Neutrophil (primary cell): ENCODE results near the gene PCP4.
"Not testable (repeated sequence)": the region's sequence is repeated elsewhere in the genome, so short reads cannot be mapped to it uniquely, and the experiment has no call there.

ENCODE experiments used
- H3K27ac ChIP-seq: fragments of 200-600 bp; sonication (generic); 2 replicates; pipeline ENCODE4 v1.5.1; 2016; ENCODE audit warnings: mild to moderate bottlenecking, moderate library complexity
- H3K27me3 ChIP-seq: fragments of 200-600 bp; sonication (generic); 2 replicates; pipeline ENCODE4 v1.6.0; 2016; ENCODE audit warnings: mild to moderate bottlenecking
- H3K36me3 ChIP-seq: fragments of 200-600 bp; sonication (generic); 2 replicates; pipeline ENCODE4 v1.5.1; 2017
- H3K4me1 ChIP-seq, 2 experiments: fragments of 200-600 bp in 1 of 2; sonication (generic) in 1 of 2; 1 replicate in 1 of 2; 2 replicates in 1 of 2; pipeline versions ENCODE4 v1.5.1 to v1.6.1; 2013 to 2016; ENCODE audit warnings: low read depth in 1 of 2, low read length in 1 of 2, mild to moderate bottlenecking in 1 of 2, moderate library complexity in 1 of 2; ENCODE audit not compliant: control insufficient read depth in 1 of 2, insufficient read depth in 1 of 2
- H3K4me3 ChIP-seq, 2 experiments: fragments of 200-600 bp in 1 of 2; sonication (generic) in 1 of 2; 1 replicate in 1 of 2; 2 replicates in 1 of 2; pipeline ENCODE4 v1.5.1; 2013 to 2016; ENCODE audit warnings: low read depth in 1 of 2, low read length in 1 of 2, mild to moderate bottlenecking in 1 of 2, moderate library complexity in 1 of 2
- H3K9me3 ChIP-seq: fragments of 200-600 bp; sonication (generic); 2 replicates; pipeline ENCODE4 v1.5.1; 2016
- TF ChIP-seq, protein P1 (sequence below): fragments of 200-600 bp; sonication (generic); IDR thresholded peaks from 2 replicates; pipeline ENCODE4 v1.5.1; 2016; ENCODE audit warnings: antibody characterized with exemption

PCP4 gene

DNA sequence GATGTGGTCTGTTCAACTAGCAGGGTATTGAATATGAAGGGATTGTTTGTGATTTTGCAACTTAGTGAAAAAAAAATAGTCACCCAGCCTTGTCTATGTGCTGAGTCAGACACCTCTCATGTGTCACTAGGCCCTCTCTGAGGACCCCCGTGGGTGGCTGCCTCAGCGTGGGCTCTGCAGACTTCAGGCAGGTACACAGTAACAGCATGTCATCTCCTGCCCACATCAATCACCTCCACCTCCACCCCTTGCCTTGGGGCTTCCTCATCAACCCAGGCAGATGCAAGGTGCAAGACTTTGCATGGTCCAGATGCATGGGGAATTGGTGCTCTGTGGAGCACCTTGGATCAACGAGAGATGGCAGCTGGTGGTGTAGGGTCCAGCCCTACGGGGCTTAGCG, 23.9 kb downstream of the PCP4 start:
- TF ChIP-seq, protein P1, sequence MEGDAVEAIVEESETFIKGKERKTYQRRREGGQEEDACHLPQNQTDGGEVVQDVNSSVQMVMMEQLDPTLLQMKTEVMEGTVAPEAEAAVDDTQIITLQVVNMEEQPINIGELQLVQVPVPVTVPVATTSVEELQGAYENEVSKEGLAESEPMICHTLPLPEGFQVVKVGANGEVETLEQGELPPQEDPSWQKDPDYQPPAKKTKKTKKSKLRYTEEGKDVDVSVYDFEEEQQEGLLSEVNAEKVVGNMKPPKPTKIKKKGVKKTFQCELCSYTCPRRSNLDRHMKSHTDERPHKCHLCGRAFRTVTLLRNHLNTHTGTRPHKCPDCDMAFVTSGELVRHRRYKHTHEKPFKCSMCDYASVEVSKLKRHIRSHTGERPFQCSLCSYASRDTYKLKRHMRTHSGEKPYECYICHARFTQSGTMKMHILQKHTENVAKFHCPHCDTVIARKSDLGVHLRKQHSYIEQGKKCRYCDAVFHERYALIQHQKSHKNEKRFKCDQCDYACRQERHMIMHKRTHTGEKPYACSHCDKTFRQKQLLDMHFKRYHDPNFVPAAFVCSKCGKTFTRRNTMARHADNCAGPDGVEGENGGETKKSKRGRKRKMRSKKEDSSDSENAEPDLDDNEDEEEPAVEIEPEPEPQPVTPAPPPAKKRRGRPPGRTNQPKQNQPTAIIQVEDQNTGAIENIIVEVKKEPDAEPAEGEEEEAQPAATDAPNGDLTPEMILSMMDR, result no peak
- Histone ChIP-seq H3K4me3 (no peak overlapping the region), H3K4me1 (no peaks in the 10 kb centered on the region), H3K27me3 (no peaks in the 10 kb centered on the region), H3K9me3 (no peaks in the 10 kb centered on the region), H3K27ac (no peak overlapping the region), H3K36me3 (no peaks in the 10 kb centered on the region)

DNA sequence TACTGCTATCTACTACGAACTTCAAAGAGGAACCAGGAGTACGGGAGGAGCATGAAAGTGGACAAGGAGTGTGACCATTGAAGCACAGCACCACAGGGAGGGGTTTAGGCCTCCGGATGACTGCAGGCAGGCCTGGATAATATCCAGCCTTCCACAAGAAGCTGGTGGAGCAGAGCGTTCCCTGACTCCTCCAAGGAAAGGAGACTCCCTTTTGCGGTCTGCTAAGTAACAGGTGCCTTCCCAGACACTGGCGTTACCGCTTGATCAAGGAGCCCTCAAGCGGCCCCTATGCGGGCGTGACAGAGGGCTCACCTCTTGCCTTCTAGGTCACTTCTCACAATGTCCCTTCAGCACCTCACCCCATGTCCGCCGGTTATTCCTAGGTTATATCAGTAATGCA, 24.6 kb downstream of the PCP4 start:
- not testable (repeated sequence) for H3K9me3 ChIP-seq, H3K36me3 ChIP-seq, H3K27ac ChIP-seq, H3K27me3 ChIP-seq, H3K4me3 ChIP-seq, H3K4me1 ChIP-seq

DNA sequence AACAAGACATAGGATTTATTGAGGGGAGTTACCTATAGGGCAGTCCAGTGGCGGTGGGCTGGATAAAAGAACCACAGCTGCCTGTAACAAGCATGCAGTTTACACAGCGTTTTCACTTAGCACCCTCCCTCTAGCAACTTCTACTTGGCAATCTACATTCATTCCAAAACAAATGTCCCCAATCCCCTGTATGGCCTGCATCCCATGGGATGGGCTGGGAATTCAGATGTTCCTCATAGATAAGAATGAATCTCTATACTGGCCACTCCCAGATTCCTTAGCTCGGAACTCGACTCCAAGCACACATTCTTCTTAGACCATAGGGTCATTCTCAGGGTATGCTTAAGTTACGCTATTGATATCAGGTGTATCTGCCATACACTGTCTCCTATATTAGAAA, 33.3 kb downstream of the PCP4 start:
- H3K27ac ChIP-seq, result no peak overlapping the region
- H3K4me1 ChIP-seq, result no peaks in the 10 kb centered on the region
- H3K27me3 ChIP-seq, result no peaks in the 10 kb centered on the region
- H3K9me3 ChIP-seq, result no peaks in the 10 kb centered on the region
- TF ChIP-seq, protein P1, result no peak
- no peaks in the 10 kb centered on the region for H3K36me3 ChIP-seq
- no peak overlapping the region for H3K4me3 ChIP-seq

DNA sequence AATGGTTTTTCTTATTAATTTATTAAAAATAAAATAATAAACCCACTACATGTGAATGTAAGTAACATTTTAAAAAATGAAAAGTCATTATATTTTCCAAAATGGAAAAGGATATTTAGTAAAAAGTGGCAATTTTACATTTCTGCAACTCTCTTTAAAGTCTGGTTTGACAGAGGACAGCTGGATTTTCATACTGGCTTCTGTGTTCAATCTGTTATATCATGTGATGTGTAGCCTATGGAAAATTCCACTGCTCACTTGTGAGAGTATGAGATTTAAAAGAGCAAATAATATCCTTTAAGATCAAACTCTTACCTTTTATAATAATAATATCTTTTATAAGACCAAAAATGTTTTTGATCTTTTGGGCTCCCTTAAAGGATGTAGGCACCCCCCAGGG, 33.7 kb downstream of the PCP4 start:
- Histone ChIP-seq H3K4me3 (no peak overlapping the region), H3K9me3 (no peaks in the 10 kb centered on the region), H3K27ac (no peak overlapping the region), H3K4me1 (no peaks in the 10 kb centered on the region), H3K36me3 (no peaks in the 10 kb centered on the region), H3K27me3 (no peaks in the 10 kb centered on the region)
- TF ChIP-seq, protein P1, result no peak

DNA sequence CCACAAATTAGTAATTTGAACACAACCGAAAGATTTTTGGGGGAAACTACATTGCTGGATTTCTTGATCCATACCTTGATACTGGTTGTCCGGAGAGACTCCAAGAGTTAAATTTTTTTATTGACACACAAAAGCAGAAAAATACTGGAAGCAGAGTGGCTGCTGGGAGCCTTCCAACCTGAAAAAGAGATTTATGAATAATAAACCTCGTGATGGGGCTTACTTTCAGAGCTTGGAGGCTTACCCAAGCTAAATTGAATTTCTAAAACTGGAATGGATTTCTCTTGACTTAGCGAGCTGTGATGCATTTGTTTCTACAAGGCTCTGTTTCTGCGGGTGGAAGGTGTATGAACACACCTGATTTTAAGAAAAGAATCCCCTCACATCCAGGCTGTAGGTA, 35.7 kb downstream of the PCP4 start:
- TF ChIP-seq, protein P1, result no peak
- Histone ChIP-seq H3K36me3 (no peaks in the 10 kb centered on the region), H3K27ac (no peak overlapping the region), H3K4me3 (no peak overlapping the region), H3K27me3 (no peaks in the 10 kb centered on the region), H3K9me3 (no peaks in the 10 kb centered on the region), H3K4me1 (no peaks in the 10 kb centered on the region)

DNA sequence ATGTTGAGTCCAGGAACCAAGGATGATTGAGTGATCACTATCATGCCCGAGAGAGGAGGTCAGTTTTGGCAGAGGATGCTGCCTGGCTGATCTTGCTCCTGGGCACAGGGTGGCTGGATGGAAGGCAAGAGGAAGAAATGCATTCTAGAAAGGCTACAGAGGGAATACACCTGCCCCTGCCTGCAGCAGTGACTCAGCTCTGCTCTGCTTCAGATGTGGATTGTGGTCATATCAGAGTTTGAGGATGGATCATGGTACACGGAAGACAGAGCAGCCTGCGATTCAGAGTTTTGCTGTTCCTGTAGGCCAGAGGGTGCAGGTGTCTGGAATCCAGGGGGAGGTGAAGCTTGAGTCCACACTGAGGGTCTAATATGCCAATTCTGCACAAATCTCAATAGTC, 37.2 kb downstream of the PCP4 start:
- no peaks in the 10 kb centered on the region for H3K4me1 ChIP-seq
- TF ChIP-seq, protein P1, result no peak
- no peaks in the 10 kb centered on the region for H3K36me3 ChIP-seq
- H3K9me3 ChIP-seq, result no peaks in the 10 kb centered on the region
- no peak overlapping the region for H3K27ac ChIP-seq
- H3K4me3 ChIP-seq, result no peak overlapping the region
- H3K27me3 ChIP-seq, result no peaks in the 10 kb centered on the region
